ENCODE measurements around the gene CTPS2. TPM values are rescaled to one million over a fixed set of nuclear protein-coding genes. Genes with fewer than 3 reads are reported as not detected.

Gene CTPS2
- total RNA-seq, 1 experiment from 2014 or later: 20.7 TPM

DNA sequence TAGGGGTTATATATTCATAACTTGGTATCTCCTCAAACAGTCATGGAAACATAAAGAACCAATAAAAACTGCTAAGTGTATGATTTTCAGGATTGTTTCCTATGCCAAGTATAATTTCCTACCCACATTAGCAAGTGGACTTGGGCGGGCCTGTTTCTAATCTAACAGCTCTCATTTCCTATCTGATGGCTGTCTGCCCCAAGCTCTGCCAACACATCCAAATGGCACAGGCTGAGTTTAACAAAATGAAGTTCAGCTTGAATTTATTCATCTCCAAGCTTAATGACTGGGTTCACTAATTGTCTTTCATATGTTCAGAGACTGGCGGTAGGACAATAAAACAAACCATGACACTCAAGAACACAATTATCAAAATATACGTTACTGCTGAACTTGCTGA lies 118.0 kb downstream of the CTPS2 start:
- intact Hi-C loops (cut with micrococcal nuclease; ENCODE audit: unreplicated experiment): no loop called here
- Mint-ChIP-seq H3K4me1 (ENCODE audit: low read depth, unreplicated experiment) (no peaks in the 10 kb centered on the region), H3K27me3 (ENCODE audit: insufficient read depth, unreplicated experiment) (no peaks in the 10 kb centered on the region), H3K36me3 (ENCODE audit: insufficient read depth, unreplicated experiment) (peaks cover 5% of the 10 kb centered on the region), H3K27ac (ENCODE audit: unreplicated experiment) (no peak overlapping the region), H3K4me3 (ENCODE audit: unreplicated experiment) (no peak overlapping the region), H3K9me3 (ENCODE audit: unreplicated experiment) (no peaks in the 10 kb centered on the region)
- ChIA-PET POLR2A (no interaction called here), CTCF (no interaction called here)
- no TSS peak for BruUV-seq (replicated peaks)
- TF ChIP-seq, protein P1, sequence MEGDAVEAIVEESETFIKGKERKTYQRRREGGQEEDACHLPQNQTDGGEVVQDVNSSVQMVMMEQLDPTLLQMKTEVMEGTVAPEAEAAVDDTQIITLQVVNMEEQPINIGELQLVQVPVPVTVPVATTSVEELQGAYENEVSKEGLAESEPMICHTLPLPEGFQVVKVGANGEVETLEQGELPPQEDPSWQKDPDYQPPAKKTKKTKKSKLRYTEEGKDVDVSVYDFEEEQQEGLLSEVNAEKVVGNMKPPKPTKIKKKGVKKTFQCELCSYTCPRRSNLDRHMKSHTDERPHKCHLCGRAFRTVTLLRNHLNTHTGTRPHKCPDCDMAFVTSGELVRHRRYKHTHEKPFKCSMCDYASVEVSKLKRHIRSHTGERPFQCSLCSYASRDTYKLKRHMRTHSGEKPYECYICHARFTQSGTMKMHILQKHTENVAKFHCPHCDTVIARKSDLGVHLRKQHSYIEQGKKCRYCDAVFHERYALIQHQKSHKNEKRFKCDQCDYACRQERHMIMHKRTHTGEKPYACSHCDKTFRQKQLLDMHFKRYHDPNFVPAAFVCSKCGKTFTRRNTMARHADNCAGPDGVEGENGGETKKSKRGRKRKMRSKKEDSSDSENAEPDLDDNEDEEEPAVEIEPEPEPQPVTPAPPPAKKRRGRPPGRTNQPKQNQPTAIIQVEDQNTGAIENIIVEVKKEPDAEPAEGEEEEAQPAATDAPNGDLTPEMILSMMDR (IDR thresholded peaks at IDR 0.05; ENCODE audit: insufficient read depth in 1 of 2, low read depth in 1 of 2, low read length in 1 of 2, severe bottlenecking in 1 of 2, unreplicated experiment in 1 of 2): no peak
- Histone ChIP-seq H3K4me1 (no peaks in the 10 kb centered on the region), H3K4me3 (ENCODE audit: low read depth, low read length) (no peak overlapping the region), H3K9me3 (no peaks in the 10 kb centered on the region), H3K36me3 (ENCODE audit: control insufficient read depth, insufficient read depth, low read length) (no peaks in the 10 kb centered on the region; the same call in 1 of the 2 replicates), H3K27me3 (replicated peaks; ENCODE audit: control insufficient read depth, insufficient read depth, low read length) (no peaks in the 10 kb centered on the region)
- DNase-seq: no peak

DNA sequence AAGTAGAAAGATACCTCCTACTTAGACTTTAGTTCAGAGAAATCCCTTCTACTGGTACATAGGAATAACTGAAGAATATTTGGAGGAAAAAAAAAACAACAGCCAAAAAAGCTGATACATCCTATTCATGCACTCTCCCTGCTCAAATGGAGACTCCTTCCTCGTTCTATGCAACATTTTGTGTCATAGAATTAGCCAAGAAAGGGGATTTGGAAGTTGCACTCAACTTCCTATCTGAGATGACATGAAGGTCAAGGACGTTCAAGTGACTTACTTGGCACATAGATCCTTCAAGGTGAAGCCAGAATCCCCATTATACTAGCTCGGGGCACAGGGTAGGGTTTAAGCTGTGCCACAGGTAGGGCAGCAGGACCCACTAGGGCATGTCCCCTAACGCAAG lies 118.7 kb downstream of the CTPS2 start:
- no peaks in the 10 kb centered on the region for H3K9me3 Mint-ChIP-seq (ENCODE audit: unreplicated experiment)
- H3K4me1 ChIP-seq: no peaks in the 10 kb centered on the region
- DNase-seq: no peak

DNA sequence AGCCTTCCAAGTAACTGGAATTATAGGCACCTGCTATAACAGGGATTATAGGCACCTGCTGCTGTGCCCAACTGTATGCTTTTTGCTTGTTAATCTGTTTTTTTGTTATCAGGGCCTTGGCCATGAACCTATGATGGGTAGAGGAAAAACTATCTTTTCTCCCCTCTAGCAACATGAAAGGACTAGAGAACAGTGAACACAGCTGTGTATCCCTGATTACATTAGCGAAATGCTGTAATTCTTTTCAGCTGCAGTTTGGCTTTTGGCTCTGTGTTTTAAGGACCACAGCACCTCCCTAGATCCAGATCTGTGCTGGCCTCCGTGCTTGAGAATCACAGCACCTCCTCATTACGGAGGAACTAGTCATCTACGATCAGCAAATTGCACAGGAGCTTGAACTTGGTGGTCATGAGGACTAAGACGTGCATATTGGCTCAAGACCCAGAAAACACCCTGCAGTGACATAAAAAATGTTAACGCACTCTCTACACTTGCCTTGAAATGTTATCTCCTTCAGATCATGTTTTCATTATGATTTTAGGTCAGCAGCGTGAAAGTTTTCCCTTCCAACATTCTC lies 120.2 kb downstream of the CTPS2 start:
- Mint-ChIP-seq H3K9me3 (ENCODE audit: unreplicated experiment) (no peaks in the 10 kb centered on the region), H3K36me3 (ENCODE audit: insufficient read depth, unreplicated experiment) (peaks cover 5% of the 10 kb centered on the region), H3K4me3 (ENCODE audit: unreplicated experiment) (no peak overlapping the region), H3K27me3 (ENCODE audit: insufficient read depth, unreplicated experiment) (no peaks in the 10 kb centered on the region), H3K27ac (ENCODE audit: unreplicated experiment) (no peak overlapping the region), H3K4me1 (ENCODE audit: low read depth, unreplicated experiment) (no peaks in the 10 kb centered on the region)
- no peaks in the 10 kb centered on the region for H3K9me3 ChIP-seq
- H3K4me3 ChIP-seq (ENCODE audit: low read depth, low read length): no peak overlapping the region
- POLR2A ChIA-PET: no interaction called here
- no peak for DNase-seq
- CTCF ChIA-PET: no interaction called here
- no peaks in the 10 kb centered on the region for H3K4me1 ChIP-seq
- intact Hi-C loops (cut with micrococcal nuclease; ENCODE audit: unreplicated experiment): no loop called here
- no TSS peak for BruUV-seq (replicated peaks)
- H3K36me3 ChIP-seq (ENCODE audit: control insufficient read depth, insufficient read depth, low read length): no peaks in the 10 kb centered on the region; the same call in 1 of the 2 replicates
- H3K27me3 ChIP-seq (replicated peaks; ENCODE audit: control insufficient read depth, insufficient read depth, low read length): no peaks in the 10 kb centered on the region
- TF ChIP-seq, protein P1 (IDR thresholded peaks at IDR 0.05; ENCODE audit: insufficient read depth in 1 of 2, low read depth in 1 of 2, low read length in 1 of 2, severe bottlenecking in 1 of 2, unreplicated experiment in 1 of 2): no peak

More for the DNA sequence above, 118.7 kb downstream of the CTPS2 start:
- H3K36me3 ChIP-seq (ENCODE audit: control insufficient read depth, insufficient read depth, low read length): no peaks in the 10 kb centered on the region; the same call in 1 of the 2 replicates
- Mint-ChIP-seq H3K36me3 (ENCODE audit: insufficient read depth, unreplicated experiment) (peaks cover 5% of the 10 kb centered on the region), H3K27me3 (ENCODE audit: insufficient read depth, unreplicated experiment) (no peaks in the 10 kb centered on the region), H3K27ac (ENCODE audit: unreplicated experiment) (no peak overlapping the region), H3K4me1 (ENCODE audit: low read depth, unreplicated experiment) (no peaks in the 10 kb centered on the region), H3K4me3 (ENCODE audit: unreplicated experiment) (no peak overlapping the region)
- no peaks in the 10 kb centered on the region for H3K27me3 ChIP-seq (replicated peaks; ENCODE audit: control insufficient read depth, insufficient read depth, low read length)
- intact Hi-C loops (cut with micrococcal nuclease; ENCODE audit: unreplicated experiment): no loop called here
- BruUV-seq (replicated peaks): no TSS peak
- no peaks in the 10 kb centered on the region for H3K9me3 ChIP-seq
- POLR2A ChIA-PET: no interaction called here
- no peak overlapping the region for H3K4me3 ChIP-seq (ENCODE audit: low read depth, low read length)
- TF ChIP-seq, protein P1 (IDR thresholded peaks at IDR 0.05; ENCODE audit: insufficient read depth in 1 of 2, low read depth in 1 of 2, low read length in 1 of 2, severe bottlenecking in 1 of 2, unreplicated experiment in 1 of 2): no peak
- CTCF ChIA-PET: no interaction called here
